BLaER1 treated with 17β-estradiol and CSF1 and Interleukin-3, amounts not matched to agents 10 nM and 100 nM (cell line): ENCODE data around the gene BMPER.

Source experiments
- H3K27ac ChIP-seq, 11 experiments: shearing (Covaris generic); formaldehyde crosslinking; 2 replicates each; pipeline ENCODE4 v1.8.1; 2022
- H3K27me3 ChIP-seq, 11 experiments: shearing (Covaris generic); formaldehyde crosslinking; 2 replicates each; pipeline ENCODE4 v1.8.1; 2022
- H3K36me3 ChIP-seq, 11 experiments: shearing (Covaris generic); formaldehyde crosslinking; 2 replicates each; pipeline ENCODE4 v1.8.1; 2022
- H3K4me1 ChIP-seq, 10 experiments: shearing (Covaris generic); formaldehyde crosslinking; 2 replicates each; pipeline ENCODE4 v1.8.1; 2022
- H3K4me2 ChIP-seq, 11 experiments: shearing (Covaris generic); formaldehyde crosslinking; 2 replicates each; pipeline ENCODE4 v1.8.1; 2022
- H3K4me3 ChIP-seq, 10 experiments: shearing (Covaris generic); formaldehyde crosslinking; 2 replicates each; pipeline ENCODE4 v1.8.1; 2022
- H3K9ac ChIP-seq, 11 experiments: shearing (Covaris generic); formaldehyde crosslinking; 2 replicates each; pipeline ENCODE4 v1.8.1; 2022
- H3K9me3 ChIP-seq, 11 experiments: shearing (Covaris generic); formaldehyde crosslinking; replicated peaks in 1 of 11; 2 replicates each; pipeline ENCODE4 v1.8.1; 2022
- H4K20me1 ChIP-seq, 11 experiments: shearing (Covaris generic); formaldehyde crosslinking; 2 replicates each; pipeline ENCODE4 v1.8.1; 2022
- Cebpa-rat ChIP-seq, 11 experiments: shearing (Covaris generic); IDR thresholded peaks; 2 replicates each; pipeline ENCODE4 v1.8.1; 2022

The BMPER gene

DNA sequence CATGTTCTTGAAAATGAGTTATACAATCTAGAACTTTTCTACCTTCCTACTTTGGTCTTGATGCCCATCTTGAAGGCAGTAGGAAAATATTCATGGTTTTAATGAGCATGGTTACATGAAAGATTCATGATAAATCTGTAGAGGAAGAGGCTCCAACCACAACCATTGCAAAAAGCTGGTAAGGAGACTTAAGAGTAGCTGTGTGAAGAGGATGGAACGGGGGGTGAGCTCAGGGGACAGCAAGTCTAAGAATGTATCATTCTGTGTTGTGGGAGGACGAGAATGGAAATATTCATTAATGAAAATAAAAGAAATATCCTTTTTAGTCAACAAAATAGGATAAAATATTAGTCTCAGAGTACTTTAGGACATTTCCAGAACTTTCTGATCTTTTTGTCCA is 81.1 kb downstream of the BMPER start:
- Histone ChIP-seq H3K27ac (no peak overlapping the region), H3K36me3 (no peaks in the 10 kb centered on the region), H3K4me2 (no peak overlapping the region), H3K9me3 (no peaks in the 10 kb centered on the region), H3K27me3 (no peaks in the 10 kb centered on the region), H3K4me3 (no peak overlapping the region), H4K20me1 (no peaks in the 10 kb centered on the region), H3K4me1 (peaks cover 0 to 12% (median 2%) of the 10 kb centered on the region in 10 experiments; a peak in 4 of 20 replicates), H3K9ac (no peak overlapping the region)
- no peak for TF ChIP-seq Cebpa-rat (IDR thresholded peaks at IDR 0.05)

DNA sequence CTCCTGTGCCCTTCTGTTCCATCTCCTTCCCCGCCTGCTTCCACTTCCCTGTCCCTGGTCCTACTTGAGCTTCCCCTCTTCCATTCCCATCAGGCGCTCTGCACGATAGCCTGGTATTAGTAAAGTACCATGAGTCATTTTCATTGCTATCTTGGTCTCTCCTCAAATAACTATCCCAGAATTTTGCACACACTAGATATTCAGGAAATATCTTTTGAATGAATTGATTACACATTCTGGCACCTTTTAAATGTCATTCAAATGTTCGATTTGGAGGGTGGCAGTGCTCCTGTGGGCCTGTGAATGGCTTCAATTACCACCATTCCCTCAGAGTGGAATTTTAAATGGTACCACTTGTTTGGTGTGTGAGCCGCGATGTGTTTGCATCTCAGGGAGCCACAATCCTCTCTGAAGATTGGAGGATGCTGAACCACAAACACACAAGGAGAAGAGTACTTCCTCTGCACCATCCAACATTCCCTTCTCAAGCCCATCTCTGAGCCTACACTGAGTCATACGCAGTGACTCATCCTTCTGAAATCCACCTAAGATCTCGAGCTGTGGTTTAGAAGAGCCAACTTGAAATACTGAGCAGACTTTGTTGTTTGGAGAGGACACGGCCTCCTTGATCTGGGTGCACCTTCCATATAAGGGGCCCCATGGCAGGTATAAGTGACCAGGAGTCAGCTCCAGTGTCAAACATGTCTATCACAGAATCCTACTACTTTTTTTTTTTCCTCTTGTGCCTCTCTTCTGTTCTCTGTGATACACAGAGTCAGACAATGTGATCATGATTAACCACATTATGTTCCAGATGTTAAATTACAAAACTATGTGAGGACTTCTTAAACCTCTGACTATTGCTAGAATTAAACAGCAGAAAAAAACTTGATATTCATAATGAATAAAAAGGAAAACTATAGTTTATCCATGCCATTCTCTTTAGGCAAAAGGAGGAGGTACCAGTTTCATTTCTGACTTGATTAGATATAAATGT is 81.9 kb downstream of the BMPER start:
- no peaks in the 10 kb centered on the region for H3K9me3 ChIP-seq
- TF ChIP-seq Cebpa-rat (IDR thresholded peaks at IDR 0.05) = no peak
- no peaks in the 10 kb centered on the region for H3K27me3 ChIP-seq
- H3K4me2 ChIP-seq = no peak overlapping the region
- peaks cover 0 to 10% (median 0%) of the 10 kb centered on the region in 10 experiments; a peak in 2 of 20 replicates for H3K4me1 ChIP-seq
- no peak overlapping the region for H3K9ac ChIP-seq
- no peaks in the 10 kb centered on the region for H4K20me1 ChIP-seq
- no peak overlapping the region for H3K27ac ChIP-seq
- no peaks in the 10 kb centered on the region for H3K36me3 ChIP-seq
- H3K4me3 ChIP-seq = no peak overlapping the region

DNA sequence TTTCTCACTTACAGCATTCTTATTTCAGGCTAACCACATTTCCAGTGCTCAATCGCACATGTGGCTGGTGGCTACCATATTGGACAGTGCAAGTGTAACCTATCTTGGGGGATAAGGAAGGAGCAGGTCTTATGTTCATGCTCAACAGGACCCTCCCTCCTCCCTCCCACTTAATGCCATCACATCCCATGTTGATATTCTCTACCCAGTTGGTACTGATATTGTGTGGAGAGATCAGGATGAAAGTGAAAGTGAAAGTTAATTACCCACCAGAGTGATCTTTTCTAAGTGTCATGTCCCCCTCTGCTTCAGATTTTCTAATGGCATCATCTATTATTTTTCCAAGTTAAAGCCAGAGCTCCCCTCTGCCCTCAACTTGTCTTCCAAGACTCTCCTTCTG is 91.6 kb downstream of the BMPER start:
- Histone ChIP-seq H3K27ac (no peak overlapping the region), H3K9me3 (no peaks in the 10 kb centered on the region), H3K4me2 (no peak overlapping the region), H3K4me3 (no peak overlapping the region), H4K20me1 (no peaks in the 10 kb centered on the region), H3K36me3 (no peaks in the 10 kb centered on the region), H3K9ac (no peak overlapping the region), H3K27me3 (no peaks in the 10 kb centered on the region), H3K4me1 (no peaks in the 10 kb centered on the region)
- TF ChIP-seq Cebpa-rat (IDR thresholded peaks at IDR 0.05) = no peak

DNA sequence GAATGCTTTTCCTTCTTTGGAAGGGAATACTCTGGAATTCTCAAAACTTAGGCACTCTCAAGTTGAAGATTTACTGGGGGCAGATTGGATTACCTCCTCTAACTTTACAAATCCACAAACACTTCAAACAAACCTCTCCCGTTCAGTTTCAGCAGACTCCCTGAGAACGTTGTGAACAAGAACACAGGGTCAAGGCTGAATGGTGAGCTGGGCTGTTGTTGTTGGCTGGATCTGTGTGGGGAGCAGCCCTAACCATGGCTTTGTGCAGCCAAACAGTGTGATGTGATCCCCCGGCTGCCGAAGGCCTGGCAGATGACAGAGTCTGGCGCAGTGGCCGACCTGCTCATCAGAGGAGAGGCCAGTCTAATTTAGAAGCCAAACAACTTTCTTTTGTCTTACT is 93.1 kb downstream of the BMPER start:
- no peak for TF ChIP-seq Cebpa-rat (IDR thresholded peaks at IDR 0.05)
- H3K27me3 ChIP-seq = no peaks in the 10 kb centered on the region
- no peak overlapping the region for H3K4me3 ChIP-seq
- no peaks in the 10 kb centered on the region for H3K4me1 ChIP-seq
- no peak overlapping the region for H3K9ac ChIP-seq
- no peaks in the 10 kb centered on the region for H4K20me1 ChIP-seq
- no peak overlapping the region for H3K27ac ChIP-seq
- H3K4me2 ChIP-seq = no peak overlapping the region
- H3K36me3 ChIP-seq = no peaks in the 10 kb centered on the region
- peaks cover 0 to 6% (median 0%) of the 10 kb centered on the region in 11 experiments; a peak in 1 of 22 replicates for H3K9me3 ChIP-seq

DNA sequence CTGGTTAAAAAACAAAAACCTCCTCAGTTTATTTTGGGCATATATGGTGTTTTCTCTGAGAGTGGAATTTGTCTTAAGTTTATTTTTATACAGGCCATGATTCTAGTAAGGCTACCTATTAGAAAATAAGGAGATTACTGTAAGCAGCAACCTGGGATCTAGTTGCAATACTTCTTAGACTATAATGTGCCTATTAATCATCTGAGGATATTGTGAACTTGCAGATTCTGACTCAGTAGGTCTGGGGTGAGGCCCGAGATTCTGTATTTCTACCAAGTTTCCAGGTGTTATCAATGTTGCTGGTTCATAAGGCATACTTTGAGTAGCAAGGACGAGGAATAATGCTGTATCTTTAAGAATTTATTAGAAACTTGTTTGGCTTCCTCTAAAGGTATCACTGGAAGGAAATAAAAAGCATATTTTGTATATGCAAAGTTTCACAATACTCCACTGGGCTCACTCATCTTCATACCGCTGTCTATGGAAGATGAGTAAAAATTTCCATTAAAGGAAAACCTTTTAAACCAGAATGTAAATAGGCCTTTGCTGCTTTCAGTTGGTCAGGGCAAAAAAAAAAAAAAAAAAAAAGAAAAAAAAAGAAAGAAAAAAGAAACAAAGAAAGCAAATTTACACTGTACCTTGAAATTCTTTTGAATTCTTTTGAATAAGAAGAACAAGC is 105.8 kb downstream of the BMPER start:
- Histone ChIP-seq H3K4me1 (peaks cover 0 to 5% (median 0%) of the 10 kb centered on the region in 10 experiments; a peak in 1 of 20 replicates), H3K9ac (no peak overlapping the region), H3K36me3 (no peaks in the 10 kb centered on the region), H4K20me1 (no peaks in the 10 kb centered on the region), H3K27me3 (no peaks in the 10 kb centered on the region), H3K27ac (no peak overlapping the region), H3K9me3 (no peaks in the 10 kb centered on the region), H3K4me3 (no peak overlapping the region), H3K4me2 (no peak overlapping the region)
- no peak for TF ChIP-seq Cebpa-rat (IDR thresholded peaks at IDR 0.05)

DNA sequence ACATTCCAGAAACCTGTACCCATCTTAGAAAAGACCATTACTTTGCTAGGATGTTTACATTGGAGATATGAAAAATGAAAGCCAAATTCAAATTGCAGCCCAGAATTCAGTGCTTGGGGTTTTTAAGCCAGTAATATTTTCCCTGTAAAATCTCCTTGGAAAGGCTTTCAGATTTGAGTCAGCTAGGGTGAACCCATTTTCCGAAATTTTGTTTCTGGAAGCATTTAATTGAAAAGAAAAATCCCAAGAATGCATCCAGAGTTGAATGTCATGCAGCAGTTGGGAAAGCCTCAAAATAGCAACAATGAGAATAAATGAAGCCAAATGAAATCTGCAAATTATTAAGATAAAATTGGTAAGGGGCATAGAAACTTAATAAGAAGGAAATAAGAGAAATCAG is 106.4 kb downstream of the BMPER start:
- TF ChIP-seq Cebpa-rat (IDR thresholded peaks at IDR 0.05) = no peak
- Histone ChIP-seq H3K27ac (no peak overlapping the region), H4K20me1 (no peaks in the 10 kb centered on the region), H3K27me3 (no peaks in the 10 kb centered on the region), H3K9me3 (no peaks in the 10 kb centered on the region), H3K9ac (no peak overlapping the region), H3K4me2 (no peak overlapping the region), H3K4me1 (peaks cover 0 to 1% (median 0%) of the 10 kb centered on the region in 10 experiments; a peak in 1 of 20 replicates), H3K36me3 (no peaks in the 10 kb centered on the region), H3K4me3 (no peak overlapping the region)

DNA sequence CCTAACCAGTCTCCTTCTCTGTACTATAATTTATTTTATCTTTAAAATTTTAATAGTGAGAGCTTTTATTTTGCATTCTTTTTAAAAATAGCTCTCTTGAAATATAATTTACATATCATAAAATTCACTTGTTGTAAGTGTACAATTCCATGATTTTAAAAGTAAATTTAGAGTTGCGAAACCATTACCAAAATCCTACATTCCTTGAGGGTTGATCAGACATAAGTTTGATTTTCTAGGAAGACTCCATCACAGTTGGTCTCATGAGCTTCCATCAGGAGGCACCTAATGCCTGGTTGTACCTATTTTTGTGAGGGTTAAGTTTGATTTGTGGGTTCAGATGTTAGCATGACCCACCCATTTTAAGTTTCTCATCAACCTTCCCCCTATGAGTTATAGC is 108.1 kb downstream of the BMPER start:
- Histone ChIP-seq H3K27me3 (no peaks in the 10 kb centered on the region), H3K4me2 (no peak overlapping the region), H3K27ac (no peak overlapping the region), H3K9me3 (no peaks in the 10 kb centered on the region), H3K9ac (no peak overlapping the region), H3K4me3 (no peak overlapping the region), H3K36me3 (no peaks in the 10 kb centered on the region), H3K4me1 (no peaks in the 10 kb centered on the region), H4K20me1 (no peaks in the 10 kb centered on the region)
- no peak for TF ChIP-seq Cebpa-rat (IDR thresholded peaks at IDR 0.05)

DNA sequence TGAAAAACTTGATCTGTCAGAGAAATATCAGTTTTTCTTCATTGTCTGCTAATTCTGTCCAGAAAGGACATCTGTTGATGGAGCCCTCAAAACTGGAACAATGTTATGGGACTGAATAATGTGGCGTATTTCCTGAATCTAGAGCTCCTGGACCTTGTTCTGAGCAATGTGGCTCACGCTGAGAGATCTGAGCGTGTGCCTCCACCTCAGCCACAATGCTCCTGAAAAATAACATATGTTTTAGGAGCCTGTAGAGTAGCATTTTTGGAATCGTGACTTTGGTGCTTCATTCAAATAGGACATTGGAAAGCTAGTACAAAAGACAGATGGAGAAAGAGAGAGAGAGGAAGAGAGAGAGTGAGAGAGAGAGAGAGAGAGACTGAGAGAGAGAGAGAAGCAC is 110.3 kb downstream of the BMPER start:
- Histone ChIP-seq H3K9me3 (no peaks in the 10 kb centered on the region), H3K27me3 (no peaks in the 10 kb centered on the region), H3K4me2 (no peak overlapping the region), H3K4me3 (no peak overlapping the region), H3K27ac (no peak overlapping the region), H3K36me3 (no peaks in the 10 kb centered on the region), H4K20me1 (no peaks in the 10 kb centered on the region), H3K9ac (no peak overlapping the region), H3K4me1 (no peaks in the 10 kb centered on the region)
- TF ChIP-seq Cebpa-rat (IDR thresholded peaks at IDR 0.05) = no peak

DNA sequence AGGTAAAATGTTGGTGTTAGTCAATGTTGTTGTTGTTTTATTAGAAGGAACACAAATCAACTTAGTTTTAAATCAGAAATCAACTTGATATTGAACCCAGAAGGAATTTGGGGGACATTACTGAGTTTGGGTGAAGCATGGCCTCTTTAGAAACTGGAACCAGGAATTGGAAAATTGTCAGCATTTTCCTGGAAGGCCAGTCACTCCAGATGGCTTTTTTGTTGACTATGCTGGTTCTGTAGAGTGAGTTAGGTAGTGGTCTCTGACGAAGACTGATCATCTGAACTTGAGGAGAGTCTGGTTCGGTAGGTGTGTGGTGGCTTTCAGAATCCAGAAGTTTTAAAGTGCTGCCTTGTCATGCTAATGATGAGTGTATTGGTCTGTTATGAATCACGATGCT is 111.5 kb downstream of the BMPER start:
- H3K4me2 ChIP-seq = no peak overlapping the region
- H3K9me3 ChIP-seq = no peaks in the 10 kb centered on the region
- H3K4me1 ChIP-seq = no peaks in the 10 kb centered on the region
- no peak for TF ChIP-seq Cebpa-rat (IDR thresholded peaks at IDR 0.05)
- H3K9ac ChIP-seq = no peak overlapping the region
- no peaks in the 10 kb centered on the region for H4K20me1 ChIP-seq
- H3K27ac ChIP-seq = no peak overlapping the region
- H3K36me3 ChIP-seq = no peaks in the 10 kb centered on the region
- no peak overlapping the region for H3K4me3 ChIP-seq
- no peaks in the 10 kb centered on the region for H3K27me3 ChIP-seq
